H1 (cell line): ENCODE measurements around the gene OVCA2. TPM values are rescaled to one million over a fixed set of nuclear protein-coding genes. Genes with fewer than 3 reads are reported as not detected.

Source experiments
- CTCF ChIA-PET: fragments of 300-600 bp; sonication (Branson Sonifier 250); formaldehyde crosslinking; loops from one replicate; lab custom pipeline; 2021; ENCODE audit not compliant: partially characterized antibody; lab: Charles Lee
- POLR2A ChIA-PET: fragments of 300-600 bp; sonication (Branson Sonifier 250); formaldehyde crosslinking; loops from one replicate; lab custom pipeline; 2021; ENCODE audit warnings: inconsistent platforms; ENCODE audit not compliant: partially characterized antibody; lab: Charles Lee
- DNase-seq, 2 experiments: peaks; one replicate each; pipeline versions ENCODE4 v3.0.0 to v3.0.0-alpha.2; 2010 to 2022; ENCODE audit warnings: low spot score in 2 of 2, low read depth in 1 of 2, mixed read lengths in 1 of 2
- FAIRE-seq: peaks from 2 replicates; lab custom pipeline; 2011; peaks lifted over from hg19 to GRCh38; lab: Jason Lieb, UNC
- H2AFZ ChIP-seq: 2 replicates; pipeline ENCODE4 v1.8.1; 2012; ENCODE audit warnings: low read length, inconsistent platforms
- H2AK5ac ChIP-seq: 2 replicates; pipeline ENCODE4 v1.6.1; 2013; ENCODE audit warnings: low read depth, low read length
- H2BK120ac ChIP-seq: replicated peaks from 2 replicates; pipeline ENCODE3; 2013; ENCODE audit warnings: low read depth, low read length, inconsistent platforms
- H2BK12ac ChIP-seq: 2 replicates; pipeline ENCODE4 v1.6.1; 2013; ENCODE audit warnings: low read depth, low read length
- H2BK15ac ChIP-seq: 2 replicates; pipeline ENCODE4 v1.6.1; 2013; ENCODE audit warnings: low read length
- H2BK20ac ChIP-seq: 2 replicates; pipeline ENCODE4 v1.6.1; 2013; ENCODE audit warnings: low read length
- H2BK5ac ChIP-seq: 2 replicates; pipeline ENCODE4 v1.6.1; 2013; ENCODE audit warnings: low read depth, low read length
- H3K14ac ChIP-seq: 2 replicates; pipeline ENCODE4 v1.6.1; 2013; ENCODE audit warnings: inconsistent platforms; ENCODE audit not compliant: insufficient read length
- H3K18ac ChIP-seq: 2 replicates; pipeline ENCODE4 v1.6.1; 2013; ENCODE audit warnings: low read length; ENCODE audit errors: extremely low read depth
- H3K23ac ChIP-seq: 2 replicates; pipeline ENCODE4 v1.6.1; 2013; ENCODE audit warnings: inconsistent platforms; ENCODE audit not compliant: insufficient read length
- H3K23me2 ChIP-seq: 2 replicates; pipeline ENCODE4 v1.6.1; 2013; ENCODE audit warnings: low read depth, low read length
- H3K27ac ChIP-seq: 2 replicates; pipeline ENCODE4 v1.6.1; 2011; ENCODE audit warnings: low read depth, low read length, inconsistent platforms
- H3K27me3 ChIP-seq, 4 experiments: replicated peaks in 1 of 4; 1 replicate in 1 of 4; 2 replicates in 3 of 4; pipeline versions ENCODE4 v1.6.1 to v1.8.1; 2011 to 2013; ENCODE audit warnings: low read length in 3 of 4, mild to moderate bottlenecking in 3 of 4, inconsistent platforms in 2 of 4, mixed read lengths in 2 of 4, moderate library complexity in 1 of 4; ENCODE audit not compliant: control insufficient read depth in 3 of 4, insufficient read depth in 3 of 4; ENCODE audit errors: extremely low read depth in 1 of 4
- H3K36me3 ChIP-seq, 4 experiments: 2 replicates each; pipeline versions ENCODE4 v1.6.1 to v1.8.1; 2011 to 2013; ENCODE audit warnings: mild to moderate bottlenecking in 4 of 4, low read length in 3 of 4, moderate library complexity in 2 of 4, control low read depth in 1 of 4, inconsistent platforms in 1 of 4; ENCODE audit not compliant: insufficient read depth in 4 of 4, control insufficient read depth in 2 of 4
- H3K4ac ChIP-seq: replicated peaks from 2 replicates; pipeline ENCODE3; 2013; ENCODE audit warnings: low read length, low read depth, mixed read lengths, inconsistent platforms; ENCODE audit not compliant: insufficient read length
- H3K4me1 ChIP-seq, 4 experiments: replicated peaks in 1 of 4; 1 replicate in 1 of 4; 2 replicates in 3 of 4; pipeline versions ENCODE4 v1.6.1 to v1.8.1; 2011 to 2013; ENCODE audit warnings: low read length in 3 of 4, inconsistent platforms in 2 of 4, mixed read lengths in 1 of 4; ENCODE audit not compliant: insufficient read depth in 4 of 4, control insufficient read depth in 3 of 4
- H3K4me2 ChIP-seq, 2 experiments: 2 replicates each; pipeline versions ENCODE4 v1.6.1 to v1.8.1; 2011 to 2013; ENCODE audit warnings: low read depth in 2 of 2, low read length in 2 of 2, control low read depth in 1 of 2, inconsistent platforms in 1 of 2, mild to moderate bottlenecking in 1 of 2; ENCODE audit not compliant: insufficient read depth in 1 of 2
- H3K4me3 ChIP-seq, 4 experiments: fragments of 200-600, 300-600 bp in 1 of 4; sonication (generic), shearing (Covaris generic), sonication (Bioruptor Twin) in 1 of 4; 2 replicates each; pipeline versions ENCODE4 v1.5.1 to v1.8.1; 2011 to 2016; ENCODE audit warnings: low read length in 4 of 4, low read depth in 3 of 4, control low read depth in 2 of 4, inconsistent platforms in 2 of 4, mild to moderate bottlenecking in 2 of 4, mixed read lengths in 1 of 4, moderate library complexity in 1 of 4; ENCODE audit not compliant: insufficient read depth in 2 of 4; ENCODE audit errors: extremely low read depth in 1 of 4
- H3K56ac ChIP-seq: replicated peaks from 2 replicates; pipeline ENCODE3; 2013; ENCODE audit warnings: low read depth, mild to moderate bottlenecking, mixed read lengths, low read length, inconsistent platforms; ENCODE audit not compliant: insufficient read length
- H3K79me1 ChIP-seq: 2 replicates; pipeline ENCODE4 v1.6.1; 2013; ENCODE audit warnings: low read depth, low read length, control low read depth
- H3K79me2 ChIP-seq, 2 experiments: 2 replicates each; pipeline versions ENCODE4 v1.6.1 to v1.8.1; 2012 to 2013; ENCODE audit warnings: low read length in 2 of 2, mild to moderate bottlenecking in 2 of 2, inconsistent platforms in 1 of 2; ENCODE audit not compliant: insufficient read depth in 2 of 2, control insufficient read depth in 1 of 2
- H3K9ac ChIP-seq, 4 experiments: replicated peaks in 1 of 4; 1 replicate in 1 of 4; 2 replicates in 3 of 4; pipeline versions ENCODE4 v1.6.1 to v1.8.1; 2011 to 2013; ENCODE audit warnings: low read depth in 3 of 4, low read length in 3 of 4, control low read depth in 2 of 4, mild to moderate bottlenecking in 2 of 4, moderate library complexity in 2 of 4, inconsistent platforms in 1 of 4; ENCODE audit errors: extremely low read depth in 1 of 4
- H3K9me3 ChIP-seq, 2 experiments: 2 replicates each; pipeline versions ENCODE4 v1.6.1 to v1.8.1; 2012 to 2013; ENCODE audit warnings: mild to moderate bottlenecking in 2 of 2, moderate library complexity in 2 of 2, control low read depth in 1 of 2, inconsistent platforms in 1 of 2, low read depth in 1 of 2, low read length in 1 of 2, mixed read lengths in 1 of 2; ENCODE audit not compliant: insufficient read depth in 2 of 2
- H4K20me1 ChIP-seq, 2 experiments: replicated peaks in 1 of 2; 2 replicates each; pipeline versions ENCODE3 to v1.8.1; 2011 to 2013; ENCODE audit warnings: inconsistent platforms in 2 of 2, low read length in 2 of 2, mild to moderate bottlenecking in 1 of 2; ENCODE audit not compliant: insufficient read depth in 2 of 2, control insufficient read depth in 1 of 2
- H4K5ac ChIP-seq: 2 replicates; pipeline ENCODE4 v1.6.1; 2013; ENCODE audit warnings: low read length, low read depth, mixed read lengths, inconsistent platforms; ENCODE audit not compliant: insufficient read length
- H4K8ac ChIP-seq: 2 replicates; pipeline ENCODE4 v1.8.0; 2013; ENCODE audit warnings: mild to moderate bottlenecking, moderate library complexity, low read length, inconsistent platforms; ENCODE audit not compliant: insufficient read depth; ENCODE audit errors: extremely low read depth
- H4K91ac ChIP-seq: replicated peaks from 2 replicates; pipeline ENCODE3; 2013; ENCODE audit warnings: low read length, mixed read lengths, inconsistent platforms; ENCODE audit not compliant: insufficient read length
- CTBP2 ChIP-seq: IDR thresholded peaks from 2 replicates; pipeline ENCODE4 v1.7.0; 2011; ENCODE audit warnings: borderline replicate concordance, mild to moderate bottlenecking, moderate library complexity, mixed read lengths, low read length; ENCODE audit not compliant: insufficient read depth, insufficient read length
- GTF2F1 ChIP-seq: IDR thresholded peaks from 2 replicates; pipeline ENCODE4 v1.6.1; 2012; ENCODE audit warnings: low read depth, low read length, improper control_type of control experiment, borderline replicate concordance
- POLR2AphosphoS5 ChIP-seq: IDR thresholded peaks from 2 replicates; pipeline ENCODE4 v1.6.1; 2011; ENCODE audit warnings: low read depth, low read length
- WGBS, 2 experiments: shearing (Covaris generic) in 1 of 2; methylation state at CpG; one replicate each; pipeline versions ENCODE4 v1.1.6 to v1.1.7; 2013 to 2015; ENCODE audit warnings: low lambda C conversion rate in 2 of 2, mixed read lengths in 2 of 2, inconsistent platforms in 1 of 2, low coverage in 1 of 2, missing lambda C conversion rate in 1 of 2; ENCODE audit not compliant: insufficient replicate concordance in 2 of 2, insufficient coverage in 1 of 2, insufficient read length in 1 of 2; ENCODE audit errors: extremely low coverage in 1 of 2, missing lambda C conversion rate in 1 of 2; 5-methylcytosine and 5-hydroxymethylcytosine counted together
- polyA plus RNA-seq, 7 experiments: library from polyadenylated mRNA; depleted of rRNA in 3 of 7; stranded (reverse) in 5 of 7; unstranded in 2 of 7; fragments of >200 nt in 5 of 7; fragments of 200-250 nt in 2 of 7; gene quantifications; 1 replicate in 5 of 7; 2 replicates in 1 of 7; 4 replicates in 1 of 7; pipeline versions ENCODE4 v1.2.1 to v1.2.3, GENCODE V29; 2011 to 2013; ENCODE audit warnings: missing spikeins in 2 of 7, mixed read lengths in 2 of 7
- total RNA-seq: library from RNA; stranded (reverse); fragmentation: NEBNext Ultra II Directional; extraction: Animal tissue kit (Norgen Biotek cat#: 25700); gene quantifications from 2 replicates; pipeline ENCODE4 v1.2.1, GENCODE V29; 2021

The OVCA2 gene
- total and polyA plus RNA-seq, 2 of the 8 experiments (the other 6 are each of a cell fraction or from before 2014, with no cell fraction given), result 15.3 to 37.0 TPM

DNA sequence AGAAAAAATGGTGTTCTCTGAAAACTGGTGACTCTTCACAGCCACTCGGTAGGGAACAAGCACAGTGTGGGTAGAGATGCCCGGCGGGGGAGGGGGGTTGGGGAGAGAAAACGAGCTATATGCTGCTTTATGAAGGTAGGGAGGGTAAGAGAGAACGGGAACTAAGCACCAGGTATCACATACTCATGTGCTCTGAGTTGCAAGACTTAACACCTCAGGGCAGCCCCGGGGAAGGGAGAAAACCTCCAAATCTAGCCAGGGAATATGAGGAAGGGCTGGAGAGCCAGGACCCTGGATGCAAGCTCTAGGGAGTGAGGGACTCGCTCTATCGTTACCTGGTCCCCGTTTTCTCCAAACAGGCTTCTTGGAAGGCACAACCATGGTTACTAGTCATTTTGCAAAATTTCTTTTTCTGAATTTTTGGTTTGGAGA is 48.4 kb downstream of the OVCA2 start:
- WGBS, 2 experiments, result 85% methylated on average over 9 of the region's 9 CpGs; no CpG with 5 or more reads in 1 of the 2 experiments
- Histone ChIP-seq H3K23ac (no peak overlapping the region), H3K9ac (no peak overlapping the region)

More for the DNA sequence above, 48.4 kb downstream of the OVCA2 start:
- Histone ChIP-seq H3K4me1 (peaks cover 0 to 15% (median 5%) of the 10 kb centered on the region in 4 experiments; a peak in 5 of 7 replicates), H2BK15ac (no peak overlapping the region), H4K91ac (no peak overlapping the region), H3K23me2 (no peaks in the 10 kb centered on the region), H3K9me3 (no peaks in the 10 kb centered on the region), H2BK120ac (no peak overlapping the region), H3K27me3 (no peaks in the 10 kb centered on the region), H3K27ac (no peak overlapping the region), H3K56ac (no peak overlapping the region), H3K14ac (no peak overlapping the region), H3K4me3 (no peak overlapping the region), H4K8ac (no peak overlapping the region), H3K79me1 (no peaks in the 10 kb centered on the region), H3K4ac (no peak overlapping the region), H2BK20ac (no peak overlapping the region), H2AK5ac (no peak overlapping the region), H3K79me2 (no peaks in the 10 kb centered on the region), H2BK12ac (no peak overlapping the region), H3K36me3 (no peaks in the 10 kb centered on the region), H2AFZ (no peak overlapping the region), H2BK5ac (no peak overlapping the region), H3K4me2 (0 out of 4 replicates have a peak overlapping the region, but pooled peaks of 1 of the 2 experiments have one; percentile 8), H4K20me1 (peaks cover 0 to 7% of the 10 kb centered on the region in 2 experiments), H4K5ac (no peak overlapping the region), H3K18ac (no peak overlapping the region)
- TF ChIP-seq CTBP2, result no peak
- TF ChIP-seq POLR2AphosphoS5, result no peak
- no peak for TF ChIP-seq GTF2F1
- ChIA-PET POLR2A (interaction anchor here (1.1 to 1.2 kb wide), 2 partner anchors 29 to 100 kb away, joined by 3 to 4 read pairs; no protein-coding TSS in a partner anchor), CTCF (interaction anchor here (1.1 to 3.4 kb wide), 15 partner anchors 9 to 155 kb away, joined by 3 to 23 read pairs (median 4); no protein-coding TSS in a partner anchor)
- DNase-seq (no peak), FAIRE-seq (no peak)
